Endodermal cell (in vitro differentiated cells): ENCODE data around the gene GNA12. TPM values are rescaled to one million over a fixed set of nuclear protein-coding genes. Genes with fewer than 3 reads are reported as not detected.

Experiments
- DNase-seq: peaks from one replicate; pipeline ENCODE4 v3.0.0-alpha.2; 2017
- H3K27ac ChIP-seq: 2 replicates; pipeline ENCODE4 v1.5.1; 2013; ENCODE audit warnings: mild to moderate bottlenecking, low read depth, low read length, moderate library complexity
- H3K27me3 ChIP-seq: 2 replicates; pipeline ENCODE4 v1.6.1; 2013; ENCODE audit warnings: mild to moderate bottlenecking, low read length, moderate library complexity; ENCODE audit not compliant: insufficient read depth, control insufficient read depth, poor library complexity, severe bottlenecking
- H3K36me3 ChIP-seq: 2 replicates; pipeline ENCODE4 v1.7.0; 2013; ENCODE audit warnings: mild to moderate bottlenecking, low read length, moderate library complexity; ENCODE audit not compliant: control insufficient read depth, insufficient read depth
- H3K4me1 ChIP-seq: one replicate; pipeline ENCODE4 v1.7.0; 2013; ENCODE audit warnings: low read length; ENCODE audit not compliant: control insufficient read depth, insufficient read depth
- H3K4me3 ChIP-seq: 2 replicates; pipeline ENCODE4 v1.5.1; 2013; ENCODE audit warnings: mild to moderate bottlenecking, low read length, moderate library complexity
- H3K9ac ChIP-seq: 2 replicates; pipeline ENCODE4 v1.6.1; 2013; ENCODE audit warnings: mild to moderate bottlenecking, low read length, moderate library complexity; ENCODE audit not compliant: poor library complexity, severe bottlenecking; ENCODE audit errors: extremely low read depth
- H3K9me3 ChIP-seq: 2 replicates; pipeline ENCODE4 v1.6.1; 2013; ENCODE audit warnings: mild to moderate bottlenecking, low read length, moderate library complexity; ENCODE audit not compliant: control insufficient read depth
- H3K27ac Mint-ChIP-seq: 2 replicates; pipeline ENCODE4 v1.8.0; 2020; ENCODE audit warnings: mixed read lengths
- H3K27me3 Mint-ChIP-seq: 2 replicates; pipeline ENCODE4 v1.8.0; 2021; ENCODE audit warnings: mild to moderate bottlenecking, mixed read lengths; ENCODE audit not compliant: insufficient read depth
- H3K36me3 Mint-ChIP-seq: 2 replicates; pipeline ENCODE4 v1.8.0; 2020; ENCODE audit warnings: low read depth, mixed read lengths
- H3K4me1 Mint-ChIP-seq: 2 replicates; pipeline ENCODE4 v1.8.0; 2020; ENCODE audit warnings: mixed read lengths
- H3K4me3 Mint-ChIP-seq: 2 replicates; pipeline ENCODE4 v1.8.0; 2020; ENCODE audit warnings: mild to moderate bottlenecking, moderate library complexity, mixed read lengths
- H3K9me3 Mint-ChIP-seq: 2 replicates; pipeline ENCODE4 v1.8.0; 2020; ENCODE audit warnings: mild to moderate bottlenecking, mixed read lengths
- CTCF ChIP-seq: fragments of 200-600 bp; sonication (generic); conservative IDR thresholded peaks from 2 replicates; pipeline ENCODE4 v1.5.0; 2021; ENCODE audit warnings: antibody characterized with exemption, mild to moderate bottlenecking
- WGBS, 2 experiments: methylation state at CpG; one replicate each; pipeline versions ENCODE4 v1.1.5 to v1.1.7; 2013; ENCODE audit warnings: missing lambda C conversion rate in 2 of 2, mixed read lengths in 1 of 2; ENCODE audit not compliant: insufficient coverage in 1 of 2, insufficient read length in 1 of 2; 5-methylcytosine and 5-hydroxymethylcytosine counted together
- total RNA-seq, 2 donors: library from RNA; stranded (reverse); fragmentation: NEBNext Ultra II Directional in 1 of 2; extraction: Animal tissue kit (Norgen Biotek cat#: 25700) in 1 of 2; gene quantifications; 2 replicates in 1 of 2; 3 replicates in 1 of 2; pipeline ENCODE4 v1.2.1, GENCODE V29; 2021

GNA12 gene
- total RNA-seq, 2 donors from 2014 or later: 55.0 to 64.7 TPM

- Histone ChIP-seq H3K4me1 (no peaks in the 10 kb centered on the region), H3K9ac (no peak overlapping the region), H3K27ac (no peak overlapping the region), H3K4me3 (no peak overlapping the region), H3K9me3 (no peaks in the 10 kb centered on the region), H3K36me3 (no peaks in the 10 kb centered on the region), H3K27me3 (no peaks in the 10 kb centered on the region)
- H3K36me3 Mint-ChIP-seq: peaks cover 12% of the 10 kb centered on the region
- DNase-seq: no peak
- H3K27ac Mint-ChIP-seq: no peak overlapping the region
- WGBS, 2 experiments: 85 to 90% methylated on average over 6 to 11 of the region's 11 CpGs
- H3K4me3 Mint-ChIP-seq: no peak overlapping the region
- H3K4me1 Mint-ChIP-seq: peaks cover 17% of the 10 kb centered on the region
- TF ChIP-seq CTCF: no peak
- H3K27me3 Mint-ChIP-seq: no peaks in the 10 kb centered on the region
- no peaks in the 10 kb centered on the region for H3K9me3 Mint-ChIP-seq
Observed at GRCh38 chr7:2710286-2710655, 133.8 kb downstream of the GNA12 start.

- no peak overlapping the region for H3K27ac Mint-ChIP-seq
- DNase-seq: peak; percentile 97
- peaks cover 17% of the 10 kb centered on the region for H3K4me1 Mint-ChIP-seq
- peaks cover 6% of the 10 kb centered on the region for H3K36me3 Mint-ChIP-seq
- no peaks in the 10 kb centered on the region for H3K27me3 ChIP-seq
- no peak overlapping the region for H3K27ac ChIP-seq
- no peak overlapping the region for H3K9ac ChIP-seq
- WGBS, 2 experiments: 36 to 56% methylated on average over 14 to 35 of the region's 35 CpGs
- no peaks in the 10 kb centered on the region for H3K9me3 ChIP-seq
- no peaks in the 10 kb centered on the region for H3K4me1 ChIP-seq
- no peaks in the 10 kb centered on the region for H3K27me3 Mint-ChIP-seq
- H3K36me3 ChIP-seq: no peaks in the 10 kb centered on the region
- no peaks in the 10 kb centered on the region for H3K9me3 Mint-ChIP-seq
- TF ChIP-seq CTCF: peak; percentile 99
- H3K4me3 Mint-ChIP-seq: no peak overlapping the region
- no peak overlapping the region for H3K4me3 ChIP-seq
Observed at GRCh38 chr7:2709553-2710285, 134.4 kb downstream of the GNA12 start.

GRCh38 chr7:2708547-2709310 lies 135.4 kb downstream of the GNA12 start:
- no peak overlapping the region for H3K4me3 Mint-ChIP-seq
- H3K36me3 Mint-ChIP-seq: peaks cover 6% of the 10 kb centered on the region
- no peak overlapping the region for H3K4me3 ChIP-seq
- no peaks in the 10 kb centered on the region for H3K27me3 ChIP-seq
- H3K9ac ChIP-seq: no peak overlapping the region
- no peaks in the 10 kb centered on the region for H3K9me3 ChIP-seq
- H3K27me3 Mint-ChIP-seq: no peaks in the 10 kb centered on the region
- H3K27ac Mint-ChIP-seq: no peak overlapping the region
- WGBS, 2 experiments: 92 to 95% methylated on average over 13 to 20 of the region's 20 CpGs
- H3K4me1 ChIP-seq: no peaks in the 10 kb centered on the region
- peaks cover 17% of the 10 kb centered on the region for H3K4me1 Mint-ChIP-seq
- peak; percentile 46 for DNase-seq
- no peaks in the 10 kb centered on the region for H3K9me3 Mint-ChIP-seq
- H3K27ac ChIP-seq: no peak overlapping the region
- no peak for TF ChIP-seq CTCF
- no peaks in the 10 kb centered on the region for H3K36me3 ChIP-seq
